ENCODE results near the gene GNB1.
"Not testable (repeated sequence)": the region's sequence is repeated elsewhere in the genome, so short reads cannot be mapped to it uniquely, and the experiment has no call there.

The GNB1 gene

DNA sequence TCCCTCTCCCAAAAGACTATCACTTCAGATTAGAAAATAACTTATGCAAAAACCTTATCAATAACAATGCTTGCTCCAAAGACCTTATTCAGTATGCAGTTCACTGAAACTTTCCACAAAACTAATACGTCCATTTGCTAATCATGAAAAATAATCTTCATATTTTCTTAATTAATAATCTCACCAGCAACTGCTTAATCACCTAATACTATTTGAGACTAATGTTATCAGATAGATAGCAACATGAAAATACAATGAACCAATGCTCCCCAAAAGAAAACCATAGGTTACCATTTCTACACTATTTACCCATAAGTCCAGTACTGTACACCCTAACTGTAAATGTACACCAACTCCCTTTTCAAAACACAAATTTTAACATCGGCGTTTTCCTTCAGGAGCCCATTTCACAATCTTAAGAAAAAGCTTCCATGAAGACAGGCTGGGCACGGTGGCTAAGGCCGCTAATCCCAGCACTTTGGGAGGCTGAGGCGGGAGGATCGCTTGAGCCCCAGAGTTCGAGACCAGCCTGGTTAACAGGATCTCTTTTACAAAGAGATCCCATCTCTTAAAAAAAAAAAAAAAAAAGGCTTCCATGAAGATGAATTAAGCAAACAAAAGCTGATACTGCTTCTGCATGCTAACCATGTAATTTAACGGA lies 1.7 kb downstream of the GNB1 start:
- DNase-seq, result no peak

- DNase-seq, result not testable (repeated sequence)
Measured at GRCh38 chr1:1883890-1884289, 7.0 kb downstream of the GNB1 start.

DNA sequence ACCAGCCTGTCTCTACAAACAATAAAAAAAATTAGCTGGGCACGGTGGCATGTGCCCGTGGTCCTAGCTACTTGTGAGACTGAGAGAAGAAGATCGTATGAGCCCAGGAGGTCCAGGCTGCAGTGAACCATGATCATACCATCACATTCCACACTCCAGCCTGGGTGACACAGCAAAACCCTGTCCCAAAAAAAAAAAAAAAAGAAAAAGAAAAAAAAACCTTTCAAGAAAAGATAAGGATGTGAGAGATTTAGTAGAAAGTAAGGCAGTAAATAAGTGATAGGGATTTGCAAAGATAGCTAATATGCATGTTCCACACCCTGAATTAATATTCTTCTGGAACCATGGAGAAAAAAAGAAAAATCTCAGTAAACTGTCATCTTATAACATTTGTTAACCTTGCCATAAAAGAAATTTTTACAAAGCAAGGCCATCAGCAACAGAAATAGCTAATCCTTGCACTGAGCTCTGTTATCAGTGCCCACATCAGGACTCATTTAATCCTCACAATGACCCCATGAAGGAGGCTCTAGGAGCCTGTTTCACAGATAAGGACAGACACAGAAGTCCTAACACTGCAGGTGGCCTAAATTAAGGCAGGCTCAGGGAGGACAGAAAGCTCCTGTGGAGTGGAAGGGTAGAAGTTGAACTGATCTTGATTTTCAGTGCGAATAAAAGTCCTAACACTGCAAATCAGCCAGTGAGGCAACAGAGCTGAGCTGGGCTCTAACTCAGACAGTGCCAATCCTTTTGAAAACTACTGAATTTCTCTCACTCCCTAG lies 7.6 kb downstream of the GNB1 start:
- no peak for DNase-seq

- DNase-seq, result no peak
Measured at GRCh38 chr1:1881727-1882126, 9.2 kb downstream of the GNB1 start.

DNA sequence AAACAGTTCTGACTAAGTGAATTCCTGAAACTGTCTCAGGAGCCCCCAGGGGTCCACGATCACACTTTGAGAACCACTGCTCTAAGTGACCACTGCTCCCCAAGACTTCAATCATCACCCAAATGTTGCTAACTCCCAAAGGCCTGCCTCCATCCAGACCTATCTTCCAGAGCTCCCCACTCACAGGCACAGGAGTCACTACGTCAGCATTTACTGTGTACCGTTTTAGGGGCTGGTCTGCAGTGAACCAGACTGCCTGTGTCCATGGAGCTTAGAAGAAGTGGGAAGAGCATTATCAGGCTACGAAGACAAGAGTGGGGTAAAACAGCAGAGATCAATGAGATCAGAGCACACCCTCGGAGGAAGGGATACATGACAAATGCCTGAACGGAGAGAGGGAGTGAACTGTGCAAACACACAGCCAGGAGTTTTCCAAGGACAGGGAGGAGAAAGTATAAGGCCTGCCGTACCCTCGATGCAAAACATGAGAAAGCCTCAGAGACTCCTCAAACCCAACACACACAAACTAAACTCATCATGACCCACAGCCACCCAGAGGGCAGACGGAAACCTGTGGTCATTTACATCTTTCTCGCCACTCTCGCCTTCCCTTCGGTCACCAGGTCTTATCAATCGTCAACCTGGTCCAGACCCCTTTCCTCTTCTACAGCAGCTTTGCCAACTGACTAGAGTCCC lies 10.1 kb downstream of the GNB1 start:
- no peak for DNase-seq

DNA sequence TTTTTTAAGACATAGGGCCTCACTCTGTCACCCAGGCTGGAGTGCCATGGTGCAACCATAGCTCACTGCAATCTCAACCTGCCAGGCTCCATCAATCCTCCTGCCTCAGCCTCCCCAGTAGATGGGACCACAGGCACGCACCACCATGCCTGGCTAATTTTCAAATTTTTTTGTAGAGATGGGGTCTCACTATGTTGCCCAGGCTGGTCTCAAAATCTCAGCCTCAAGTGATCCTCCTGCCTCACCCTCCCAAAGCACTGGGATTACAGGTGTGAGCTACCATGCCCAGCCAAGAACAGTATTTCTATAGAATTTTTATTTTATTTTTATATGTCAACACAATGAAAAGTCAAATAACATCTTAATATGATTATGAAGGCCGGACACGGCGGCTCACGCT lies 10.9 kb downstream of the GNB1 start:
- no peak for DNase-seq

- no peak for DNase-seq
Measured at GRCh38 chr1:1877865-1878436, 12.9 kb downstream of the GNB1 start.

- DNase-seq, result no peak
Measured at GRCh38 chr1:1876335-1876930, 14.5 kb downstream of the GNB1 start.

DNA sequence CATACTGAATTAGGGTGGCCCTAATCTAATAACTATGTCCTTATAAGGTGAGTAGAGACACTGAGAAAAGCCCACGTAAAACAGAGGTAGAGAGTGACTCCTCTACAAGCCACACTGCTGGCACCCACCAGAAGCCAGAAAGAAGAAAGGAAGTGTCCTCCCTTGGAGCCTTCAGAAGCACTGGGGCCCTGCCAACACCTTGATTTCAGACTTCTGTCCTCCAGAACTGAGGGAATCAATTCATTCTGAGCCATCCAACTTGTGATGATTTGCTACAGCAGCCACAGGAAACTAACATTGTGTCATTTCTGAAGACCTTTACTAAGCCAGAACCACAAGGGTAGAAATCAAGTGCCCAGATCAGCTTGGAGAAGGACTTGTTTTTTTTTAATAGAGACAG lies 15.0 kb downstream of the GNB1 start:
- no peak for DNase-seq

DNA sequence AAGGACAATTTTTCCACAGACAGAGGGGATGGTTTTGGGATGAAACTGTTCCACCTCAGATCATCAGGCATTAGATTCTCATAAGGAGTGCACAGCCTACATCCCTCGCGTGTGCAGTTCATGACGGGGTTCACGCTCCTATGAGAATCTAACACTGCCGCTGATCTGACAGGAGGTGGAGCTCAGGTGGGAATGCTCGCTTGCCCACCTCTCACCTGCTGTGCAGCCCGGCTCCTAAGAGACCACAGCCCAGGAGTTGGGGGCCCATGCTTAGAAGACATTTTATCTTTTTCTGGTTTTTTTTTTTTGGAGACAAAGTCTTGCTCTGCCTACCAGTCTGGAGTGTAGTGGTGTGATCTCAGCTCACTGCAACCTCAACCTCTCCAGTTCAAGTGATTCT lies 16.0 kb downstream of the GNB1 start:
- no peak for DNase-seq

DNA sequence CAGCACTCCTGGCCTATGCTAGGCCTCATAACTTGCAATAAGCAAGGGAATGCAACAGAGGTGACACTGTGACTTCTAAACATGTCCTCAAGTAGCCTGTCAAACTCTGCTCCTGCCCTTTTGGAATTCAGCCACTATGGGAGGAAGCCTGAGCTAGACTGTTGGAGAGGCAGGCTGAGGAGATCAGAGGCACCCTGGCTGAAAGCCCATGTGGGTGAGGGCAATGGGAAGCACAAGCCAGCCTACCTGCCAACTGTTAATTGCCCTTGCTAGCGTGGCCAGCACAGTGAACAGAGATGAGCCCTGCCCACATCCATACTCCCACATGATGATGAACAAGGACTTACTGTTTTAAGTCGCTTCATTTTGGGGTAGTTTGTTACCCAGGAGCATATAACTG lies 17.7 kb downstream of the GNB1 start:
- no peak for DNase-seq

GRCh38 chr1:1872329-1872994 lies 18.4 kb downstream of the GNB1 start:
- no peak for DNase-seq

- peak; percentile 8 for DNase-seq
Measured at GRCh38 chr1:1869469-1869868, 21.4 kb downstream of the GNB1 start.

- no peak for DNase-seq
Measured at GRCh38 chr1:1867164-1867563, 23.7 kb downstream of the GNB1 start.

DNA sequence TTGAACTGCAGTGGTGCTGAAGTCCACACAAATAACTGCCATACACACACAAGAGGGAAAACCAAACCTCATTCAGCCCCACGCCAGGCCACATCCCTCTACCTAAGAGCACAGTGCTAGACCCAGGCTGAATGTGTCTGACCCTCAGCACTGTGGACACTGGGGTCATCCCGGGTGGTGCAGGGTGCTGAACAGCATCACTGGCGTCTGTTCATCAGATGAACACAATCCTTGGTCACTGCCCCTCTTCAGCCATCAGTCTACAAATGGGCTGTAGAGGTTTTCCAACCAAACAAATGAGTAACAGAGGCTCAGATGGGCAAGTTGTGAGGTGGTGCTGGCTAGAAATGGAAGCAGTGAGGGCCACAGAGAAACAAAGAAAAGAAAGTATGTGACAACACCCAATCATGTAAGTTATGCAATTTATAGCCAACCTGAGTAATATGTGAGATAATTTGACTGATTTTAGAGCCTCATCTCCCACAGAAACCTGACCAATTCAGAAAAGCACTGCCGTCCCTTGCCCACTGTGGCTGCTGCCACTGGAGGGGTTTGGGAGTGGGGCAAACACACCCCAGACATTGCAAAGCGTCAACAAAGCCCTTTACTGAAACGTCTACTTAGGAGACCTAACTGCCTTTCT lies 27.9 kb downstream of the GNB1 start:
- no peak for DNase-seq

- DNase-seq, result not testable (repeated sequence)
Measured at GRCh38 chr1:1861761-1862310, 29.1 kb downstream of the GNB1 start.

DNA sequence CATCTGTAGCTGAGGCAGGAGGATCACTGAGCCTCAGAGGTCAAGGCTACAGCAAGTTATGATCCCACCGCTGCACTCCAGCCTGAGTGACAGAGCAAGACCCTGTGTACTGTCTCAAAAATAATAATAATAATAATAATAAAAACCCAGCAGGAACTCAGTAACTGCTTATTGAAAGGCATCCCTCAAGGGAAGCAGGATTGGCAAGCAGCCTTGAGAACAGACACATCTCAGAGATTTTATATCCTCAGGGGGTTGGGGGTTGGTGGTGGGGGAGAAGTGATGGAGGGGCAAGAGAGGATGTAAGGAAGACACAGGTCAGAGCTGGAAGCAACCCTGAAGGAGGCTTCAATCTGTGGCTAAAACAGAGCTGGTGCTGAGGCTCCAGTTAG lies 29.6 kb downstream of the GNB1 start:
- DNase-seq, result no peak

DNA sequence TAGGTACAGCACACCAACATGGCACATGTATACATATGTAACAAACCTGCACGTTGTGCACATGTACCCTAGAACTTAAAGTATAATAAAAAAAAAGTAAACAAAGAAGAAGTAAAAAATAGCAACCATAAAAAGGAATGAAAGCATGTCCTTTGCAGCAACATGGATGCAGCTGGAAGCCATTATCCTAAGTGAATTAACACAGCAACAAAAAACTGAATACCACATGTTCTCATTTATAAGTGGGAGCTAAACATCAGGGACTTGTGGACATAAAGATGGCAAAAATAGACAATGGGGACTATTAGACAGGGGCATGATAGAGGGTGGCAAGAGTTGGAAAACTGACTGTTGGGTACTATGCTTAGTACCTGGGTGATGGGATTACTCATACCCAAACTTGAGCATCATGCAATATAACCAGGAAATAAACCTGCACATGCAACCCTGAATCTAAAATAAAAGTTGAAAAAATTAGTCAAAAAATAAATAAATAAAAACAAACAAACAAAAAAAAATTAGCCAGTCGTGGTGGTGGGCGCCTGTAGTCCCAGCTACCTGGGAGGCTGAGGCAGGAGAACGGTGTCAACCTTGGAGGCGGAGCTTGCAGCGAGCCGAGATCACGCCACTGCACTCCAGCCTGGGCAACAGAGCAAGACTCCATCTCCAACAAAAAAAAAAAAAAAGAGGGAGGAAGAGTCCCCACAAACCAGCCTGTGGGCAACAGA lies 30.8 kb downstream of the GNB1 start:
- DNase-seq, result not testable (repeated sequence)

- DNase-seq, result no peak
Measured at GRCh38 chr1:1858382-1859086, 32.4 kb downstream of the GNB1 start.

- no peak for DNase-seq
Measured at GRCh38 chr1:1857096-1857703, 33.7 kb downstream of the GNB1 start.

Measured in KG1 (cell line).